AG04449 (cell line): ENCODE results near the gene FZD7.

Experiments used
- CTCF ChIA-PET: fragments of 350-600 bp; formaldehyde crosslinking; extraction: SDS; loops from one replicate; lab custom pipeline; 2021; ENCODE audit warnings: antibody characterized with exemption; lab: Yijun Ruan, JAX
- POLR2A ChIA-PET: fragments of 400-600, 350-600 bp; formaldehyde crosslinking; extraction: SDS; loops from one replicate; lab custom pipeline; 2020; ENCODE audit warnings: antibody characterized with exemption, inconsistent platforms; lab: Yijun Ruan, JAX
- DNase-seq: peaks from one replicate; pipeline ENCODE4 v3.0.0-alpha.2; 2010; ENCODE audit warnings: low read depth, low spot score
- H3K4me3 ChIP-seq: 2 replicates; pipeline ENCODE4 v1.5.1; 2011; ENCODE audit warnings: low read depth, mild to moderate bottlenecking, control low read depth, low read length
- CTCF ChIP-seq: IDR thresholded peaks from one replicate; pipeline ENCODE4 v1.5.1; 2011; ENCODE audit warnings: mild to moderate bottlenecking, moderate library complexity, low read length, control low read depth, inconsistent platforms; ENCODE audit not compliant: insufficient read depth; ENCODE audit errors: missing control alignments

FZD7 gene

DNA sequence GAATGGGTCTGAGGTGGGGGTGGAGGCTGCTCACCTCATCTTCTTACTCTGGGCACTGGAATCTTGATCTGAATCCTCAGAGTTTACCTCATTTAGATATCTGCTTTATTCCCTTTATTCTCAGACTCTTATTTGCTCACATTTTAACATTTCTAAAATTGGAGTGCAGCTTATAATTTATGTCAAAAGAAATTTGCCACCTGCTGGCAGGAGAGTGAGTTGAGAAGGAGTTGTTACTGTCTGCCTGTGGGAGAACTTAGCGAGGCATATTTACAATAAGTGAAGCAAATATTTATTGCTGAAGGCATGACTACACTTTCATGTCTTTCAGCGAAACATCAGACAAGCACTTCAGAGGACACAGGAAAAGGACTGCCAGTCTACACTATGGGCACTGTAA is 23.0 kb downstream of the FZD7 start:
- no peak overlapping the region for H3K4me3 ChIP-seq
- TF ChIP-seq CTCF: no peak
- ChIA-PET POLR2A (no interaction called here), CTCF (interaction anchor here (0.8 to 5.6 kb wide), 9 partner anchors 8 to 262 kb away, joined by 3 to 26 read pairs (median 4); no protein-coding TSS in a partner anchor)
- DNase-seq: no peak

- H3K4me3 ChIP-seq: no peak overlapping the region
- ChIA-PET POLR2A (no interaction called here), CTCF (interaction anchor here (2.9 kb wide), 1 partner anchor 17 kb away, joined by 15 read pairs; no protein-coding TSS in a partner anchor)
- no peak for TF ChIP-seq CTCF
- no peak for DNase-seq
Measured at GRCh38 chr2:202060218-202060617, 26.6 kb downstream of the FZD7 start.

- DNase-seq: no peak
- no peak overlapping the region for H3K4me3 ChIP-seq
- ChIA-PET CTCF (interaction anchor here (0.8 kb wide), 1 partner anchor 26 kb away, joined by 3 read pairs; no protein-coding TSS in a partner anchor), POLR2A (interaction anchor here (0.7 kb wide), 1 partner anchor 20 kb away, joined by 3 read pairs; no protein-coding TSS in a partner anchor)
- no peak for TF ChIP-seq CTCF
Measured at GRCh38 chr2:202061695-202062094, 28.0 kb downstream of the FZD7 start.

DNA sequence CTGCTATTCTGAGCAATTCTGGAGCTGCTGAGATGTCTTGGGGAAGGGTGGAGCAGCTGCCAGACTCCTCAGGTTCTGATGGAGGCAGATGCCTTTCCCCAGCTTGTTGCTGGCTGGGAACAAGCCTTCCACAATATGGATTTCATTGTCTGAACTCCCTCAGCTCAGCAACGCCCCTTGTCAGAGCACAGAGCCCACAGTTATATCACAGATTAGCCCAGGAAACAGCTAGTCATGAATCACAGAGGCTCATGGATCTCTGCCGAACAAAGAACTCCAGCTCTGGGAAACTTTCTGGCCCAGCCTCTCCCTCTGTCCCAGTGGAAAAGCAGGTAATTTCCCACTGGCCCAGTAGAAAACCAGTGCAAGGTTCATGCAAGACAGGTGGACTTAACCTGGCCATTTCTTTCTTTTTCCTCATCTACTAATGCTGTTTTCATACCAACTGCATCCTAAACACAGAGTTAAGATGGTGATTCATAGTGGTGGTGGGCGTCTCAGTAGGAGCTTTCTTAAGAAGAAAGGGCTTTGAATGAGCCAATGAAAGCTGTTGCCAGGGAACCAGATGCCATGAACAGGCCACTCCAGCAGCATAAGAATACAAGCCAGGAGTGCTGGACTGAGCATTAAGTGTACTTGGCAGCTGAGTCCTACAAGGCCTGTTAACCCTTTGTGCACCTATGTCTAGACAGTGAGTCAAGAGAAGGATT is 30.7 kb downstream of the FZD7 start:
- H3K4me3 ChIP-seq: no peak overlapping the region
- POLR2A ChIA-PET: interaction anchor here (0.6 to 1.5 kb wide), 3 partner anchors 23 to 460 kb away, joined by 3 to 6 read pairs (median 4); no protein-coding TSS in a partner anchor
- CTCF ChIA-PET: interaction anchor here (0.8 to 2.4 kb wide), 14 partner anchors 8 to 297 kb away, joined by 3 to 12 read pairs (median 4); partner anchors contain the start of gene KIAA2012
- no peak for TF ChIP-seq CTCF
- no peak for DNase-seq

- no peak overlapping the region for H3K4me3 ChIP-seq
- DNase-seq: no peak
- no peak for TF ChIP-seq CTCF
- POLR2A ChIA-PET: interaction anchor here (1.5 kb wide), 1 partner anchor 210 kb away, joined by 6 read pairs; no protein-coding TSS in a partner anchor
- CTCF ChIA-PET: interaction anchor here (0.8 to 2.4 kb wide), 12 partner anchors 8 to 298 kb away, joined by 3 to 12 read pairs (median 5); partner anchors contain the start of gene KIAA2012
Measured at GRCh38 chr2:202064881-202065230, 31.2 kb downstream of the FZD7 start.

GRCh38 chr2:202065876-202066275 is 32.2 kb downstream of the FZD7 start:
- CTCF ChIA-PET: interaction anchor here (0.5 to 3.2 kb wide), 4 partner anchors 9 to 395 kb away, joined by 3 to 13 read pairs (median 3); no protein-coding TSS in a partner anchor
- POLR2A ChIA-PET: no interaction called here
- no peak for TF ChIP-seq CTCF
- no peak overlapping the region for H3K4me3 ChIP-seq
- DNase-seq: no peak
